SU-DHL-6 (cell line): Measurements from ENCODE around the gene GXYLT1.

Experiments used
- H2AFZ ChIP-seq: fragments of 200-600 bp; sonication (generic); 2 replicates; pipeline ENCODE4 v1.6.1; 2014; ENCODE audit warnings: low read depth, mild to moderate bottlenecking, moderate library complexity, mixed read lengths, antibody characterized with exemption, low read length; ENCODE audit not compliant: severe bottlenecking
- H3F3A ChIP-seq: fragments of 200-600 bp; shearing (Covaris generic); 2 replicates; pipeline ENCODE4 v1.6.0; 2016; ENCODE audit warnings: antibody characterized with exemption, mild to moderate bottlenecking; ENCODE audit not compliant: insufficient read depth
- H3K27ac ChIP-seq: fragments of 200-600 bp; sonication (generic); 2 replicates; pipeline ENCODE4 v1.5.1; 2016; ENCODE audit warnings: low read depth, mild to moderate bottlenecking, low read length, moderate library complexity, mixed read lengths
- H3K27me3 ChIP-seq: fragments of 200-600 bp; sonication (generic), shearing (Covaris generic); 2 replicates; pipeline ENCODE4 v1.6.0; 2014; ENCODE audit warnings: mild to moderate bottlenecking, low read length
- H3K36me3 ChIP-seq: fragments of 200-600 bp; sonication (generic); 2 replicates; pipeline ENCODE4 v1.6.1; 2014; ENCODE audit warnings: mild to moderate bottlenecking, low read length, mixed read lengths
- H3K4me2 ChIP-seq: fragments of 300-600, 200-600 bp; shearing (Covaris generic), sonication (generic); 2 replicates; pipeline ENCODE4 v1.6.0; 2014; ENCODE audit warnings: low read length, low read depth, mild to moderate bottlenecking; ENCODE audit not compliant: poor library complexity, severe bottlenecking
- H3K4me3 ChIP-seq: fragments of 200-600 bp; sonication (generic); 2 replicates; pipeline ENCODE4 v1.5.1; 2014; ENCODE audit warnings: antibody characterized with exemption, low read length, mild to moderate bottlenecking, mixed read lengths; ENCODE audit not compliant: insufficient read depth, poor library complexity, severe bottlenecking
- H3K79me2 ChIP-seq: fragments of 200-600 bp; sonication (generic); 2 replicates; pipeline ENCODE4 v1.6.1; 2014; ENCODE audit warnings: mild to moderate bottlenecking, low read length, moderate library complexity; ENCODE audit not compliant: insufficient read depth
- H3K9ac ChIP-seq: fragments of 200-600 bp; sonication (generic); 2 replicates; pipeline ENCODE4 v1.7.0; 2014; ENCODE audit warnings: mild to moderate bottlenecking, low read length
- H3K9me2 ChIP-seq: fragments of 200-600 bp; sonication (generic); replicated peaks from 2 replicates; pipeline ENCODE4 v1.6.1; 2014; ENCODE audit warnings: low read length; ENCODE audit not compliant: insufficient read depth
- H3K9me3 ChIP-seq: fragments of 200-600 bp; sonication (generic); 2 replicates; pipeline ENCODE4 v1.6.1; 2014; ENCODE audit warnings: low read length, mixed read lengths; ENCODE audit not compliant: insufficient read depth
- H4K20me1 ChIP-seq: fragments of 200-600 bp; sonication (generic); 2 replicates; pipeline ENCODE4 v1.6.1; 2014; ENCODE audit warnings: low read depth, mild to moderate bottlenecking, antibody characterized with exemption, low read length, moderate library complexity, mixed read lengths
- EZH2phosphoT487 ChIP-seq: fragments of 200-600 bp; sonication (generic), shearing (Covaris generic); conservative IDR thresholded peaks from 2 replicates; pipeline ENCODE4 v1.6.1; 2018; ENCODE audit warnings: mild to moderate bottlenecking, antibody characterized with exemption, low read length, moderate library complexity, mixed read lengths
- TF ChIP-seq, protein P1 (sequence below): fragments of 200-600 bp; sonication (generic); IDR thresholded peaks from one replicate; pipeline ENCODE4 v1.5.1; 2017; ENCODE audit warnings: antibody characterized with exemption, mild to moderate bottlenecking, low read length, moderate library complexity; ENCODE audit not compliant: insufficient read depth, poor library complexity, severe bottlenecking

GXYLT1 gene

DNA sequence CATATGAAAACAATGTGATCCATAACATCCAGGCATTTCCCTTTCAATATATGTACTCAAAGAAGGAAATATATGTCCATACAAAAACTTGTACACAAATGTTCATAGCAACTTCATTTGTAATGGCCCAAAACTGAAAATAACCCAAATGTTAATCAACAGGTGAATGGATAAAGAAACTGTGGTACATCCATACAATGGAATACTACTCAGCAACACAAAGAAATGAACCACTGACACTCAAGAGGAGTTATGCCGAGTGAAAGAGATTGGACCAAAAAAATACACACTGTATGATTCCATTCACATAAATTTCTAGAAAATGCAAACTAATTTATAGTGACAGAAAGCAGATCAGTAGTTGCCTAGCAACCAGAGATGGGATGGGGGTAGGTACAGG, 30.3 kb upstream of the GXYLT1 start:
- Histone ChIP-seq H4K20me1 (no peaks in the 10 kb centered on the region), H3K9ac (no peak overlapping the region), H3K27ac (no peak overlapping the region), H3K79me2 (peaks cover 6% of the 10 kb centered on the region; the same call in 1 of the 2 replicates), H3K4me2 (no peak overlapping the region), H2AFZ (no peak overlapping the region), H3K27me3 (no peaks in the 10 kb centered on the region), H3K9me2 (no peaks in the 10 kb centered on the region), H3F3A (no peaks in the 10 kb centered on the region), H3K36me3 (peaks cover 5% of the 10 kb centered on the region; the same call in 1 of the 2 replicates), H3K9me3 (no peaks in the 10 kb centered on the region), H3K4me3 (no peak overlapping the region)
- no peak for TF ChIP-seq EZH2phosphoT487
- TF ChIP-seq, protein P1, sequence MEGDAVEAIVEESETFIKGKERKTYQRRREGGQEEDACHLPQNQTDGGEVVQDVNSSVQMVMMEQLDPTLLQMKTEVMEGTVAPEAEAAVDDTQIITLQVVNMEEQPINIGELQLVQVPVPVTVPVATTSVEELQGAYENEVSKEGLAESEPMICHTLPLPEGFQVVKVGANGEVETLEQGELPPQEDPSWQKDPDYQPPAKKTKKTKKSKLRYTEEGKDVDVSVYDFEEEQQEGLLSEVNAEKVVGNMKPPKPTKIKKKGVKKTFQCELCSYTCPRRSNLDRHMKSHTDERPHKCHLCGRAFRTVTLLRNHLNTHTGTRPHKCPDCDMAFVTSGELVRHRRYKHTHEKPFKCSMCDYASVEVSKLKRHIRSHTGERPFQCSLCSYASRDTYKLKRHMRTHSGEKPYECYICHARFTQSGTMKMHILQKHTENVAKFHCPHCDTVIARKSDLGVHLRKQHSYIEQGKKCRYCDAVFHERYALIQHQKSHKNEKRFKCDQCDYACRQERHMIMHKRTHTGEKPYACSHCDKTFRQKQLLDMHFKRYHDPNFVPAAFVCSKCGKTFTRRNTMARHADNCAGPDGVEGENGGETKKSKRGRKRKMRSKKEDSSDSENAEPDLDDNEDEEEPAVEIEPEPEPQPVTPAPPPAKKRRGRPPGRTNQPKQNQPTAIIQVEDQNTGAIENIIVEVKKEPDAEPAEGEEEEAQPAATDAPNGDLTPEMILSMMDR, result no peak

DNA sequence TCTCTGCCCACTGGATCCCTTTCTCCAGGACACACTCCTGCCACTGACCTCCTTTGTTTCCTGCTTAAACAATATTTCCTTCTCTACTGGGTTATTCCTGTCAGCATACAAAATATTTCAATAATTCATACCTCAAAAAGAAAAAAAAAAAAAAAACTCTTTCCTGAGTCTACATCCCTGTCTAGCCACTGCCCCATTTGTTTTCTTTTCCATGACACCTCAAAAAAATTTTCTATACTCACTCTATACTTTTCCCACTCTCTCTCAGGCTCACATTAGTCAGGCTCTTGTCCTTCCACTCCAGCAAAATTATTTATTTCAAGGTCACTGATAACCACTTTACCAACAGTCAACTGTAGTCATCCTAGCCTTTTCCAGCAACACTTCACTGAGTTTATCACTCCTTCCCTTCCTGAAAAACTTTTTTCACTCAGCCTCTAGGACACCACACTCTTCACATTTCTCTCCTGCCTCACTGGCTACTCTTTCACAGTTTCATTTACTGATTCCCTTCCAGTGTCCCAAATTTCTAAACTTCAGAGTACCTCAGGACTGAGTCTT, 29.4 kb upstream of the GXYLT1 start:
- Histone ChIP-seq H3K9ac (no peak overlapping the region), H3K9me3 (no peaks in the 10 kb centered on the region), H3K27ac (no peak overlapping the region), H3F3A (no peaks in the 10 kb centered on the region), H3K9me2 (no peaks in the 10 kb centered on the region), H3K27me3 (no peaks in the 10 kb centered on the region), H3K4me3 (no peak overlapping the region), H2AFZ (no peak overlapping the region), H3K36me3 (peaks cover 5% of the 10 kb centered on the region; the same call in 1 of the 2 replicates), H3K79me2 (peaks cover 5% of the 10 kb centered on the region; the same call in 1 of the 2 replicates), H4K20me1 (no peaks in the 10 kb centered on the region), H3K4me2 (no peak overlapping the region)
- TF ChIP-seq, protein P1, result no peak
- no peak for TF ChIP-seq EZH2phosphoT487

DNA sequence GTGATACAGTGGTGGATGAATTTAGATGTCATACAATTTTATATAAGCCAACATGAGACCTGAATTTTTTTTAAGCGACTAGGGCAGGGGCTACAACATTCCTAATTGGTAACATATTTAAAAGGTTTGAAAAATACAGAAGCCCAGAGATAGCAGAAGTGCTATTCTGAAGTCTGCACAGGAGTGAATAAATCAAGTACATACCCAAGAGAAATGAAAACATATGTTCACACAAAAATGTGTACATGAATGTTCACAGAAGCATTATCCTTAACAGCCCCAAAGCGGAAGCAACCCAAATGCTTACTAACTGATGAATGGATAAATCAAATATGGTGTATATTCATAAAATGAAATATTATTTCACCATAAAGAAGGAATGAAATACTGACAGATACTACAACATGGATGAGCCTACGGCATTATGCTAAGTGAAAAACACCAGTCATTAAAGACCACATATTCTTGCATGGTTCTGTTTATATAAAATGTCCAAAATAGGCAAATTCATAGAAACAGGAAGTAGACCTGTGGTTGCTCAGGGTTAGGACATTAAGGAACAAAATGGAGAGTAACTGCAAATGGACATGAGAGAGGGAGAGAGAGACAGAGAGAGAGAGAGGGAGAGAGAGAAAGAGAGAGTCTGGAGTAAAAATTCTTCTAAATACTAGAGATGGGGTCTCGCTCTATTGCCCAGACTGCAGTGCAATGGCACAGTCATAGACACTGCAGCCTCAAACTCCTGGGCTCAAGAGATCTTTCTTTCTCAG, 28.0 kb upstream of the GXYLT1 start:
- Histone ChIP-seq H3K27me3 (no peaks in the 10 kb centered on the region), H3K36me3 (peaks cover 5% of the 10 kb centered on the region; the same call in 1 of the 2 replicates), H3K9me3 (no peaks in the 10 kb centered on the region), H3K9me2 (no peaks in the 10 kb centered on the region), H3K4me3 (no peak overlapping the region), H3K4me2 (no peak overlapping the region), H3K27ac (no peak overlapping the region), H2AFZ (no peak overlapping the region), H3K79me2 (peaks cover 5% of the 10 kb centered on the region; the same call in 1 of the 2 replicates), H3F3A (no peaks in the 10 kb centered on the region), H4K20me1 (no peaks in the 10 kb centered on the region), H3K9ac (no peak overlapping the region)
- TF ChIP-seq, protein P1, result no peak
- TF ChIP-seq EZH2phosphoT487, result no peak
